Measurements from ENCODE around the gene TET2. TPM values are rescaled to one million over a fixed set of nuclear protein-coding genes. Genes with fewer than 3 reads are reported as not detected.
"Not testable (repeated sequence)": the region's sequence is repeated elsewhere in the genome, so short reads cannot be mapped to it uniquely, and the experiment has no call there.

Gene TET2
- polyA plus RNA-seq, 1 donor: 33.3 TPM

GRCh38 chr4:105293360-105293759 lies 146.7 kb downstream of the TET2 start:
- DNase-seq: no peak

GRCh38 chr4:105296672-105297071 lies 150.0 kb downstream of the TET2 start:
- no peak for DNase-seq

DNA sequence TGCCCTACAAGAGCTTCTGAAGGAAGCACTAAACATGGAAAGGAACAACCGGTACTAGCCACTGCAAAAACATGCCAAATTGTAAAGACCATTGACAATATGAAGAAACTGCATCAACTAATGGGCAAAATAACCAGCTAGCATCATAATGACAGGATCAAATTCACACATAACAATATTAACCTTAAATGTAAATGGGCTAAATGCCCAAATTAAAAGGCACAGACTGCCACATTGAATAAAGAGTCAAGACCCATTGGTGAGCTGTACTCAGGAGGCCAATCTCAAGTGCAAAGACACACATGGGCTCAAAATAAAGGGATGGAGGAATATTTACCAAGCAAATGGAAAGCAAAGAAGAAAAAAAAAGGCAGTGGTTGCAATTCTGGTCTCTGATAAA lies 152.4 kb downstream of the TET2 start:
- not testable (repeated sequence) for DNase-seq

- no peak for DNase-seq
These were observed 157.4 kb downstream of the TET2 start for GRCh38 chr4:105304085-105304484.

GRCh38 chr4:105305019-105305836 lies 158.6 kb downstream of the TET2 start:
- DNase-seq: no peak

DNA sequence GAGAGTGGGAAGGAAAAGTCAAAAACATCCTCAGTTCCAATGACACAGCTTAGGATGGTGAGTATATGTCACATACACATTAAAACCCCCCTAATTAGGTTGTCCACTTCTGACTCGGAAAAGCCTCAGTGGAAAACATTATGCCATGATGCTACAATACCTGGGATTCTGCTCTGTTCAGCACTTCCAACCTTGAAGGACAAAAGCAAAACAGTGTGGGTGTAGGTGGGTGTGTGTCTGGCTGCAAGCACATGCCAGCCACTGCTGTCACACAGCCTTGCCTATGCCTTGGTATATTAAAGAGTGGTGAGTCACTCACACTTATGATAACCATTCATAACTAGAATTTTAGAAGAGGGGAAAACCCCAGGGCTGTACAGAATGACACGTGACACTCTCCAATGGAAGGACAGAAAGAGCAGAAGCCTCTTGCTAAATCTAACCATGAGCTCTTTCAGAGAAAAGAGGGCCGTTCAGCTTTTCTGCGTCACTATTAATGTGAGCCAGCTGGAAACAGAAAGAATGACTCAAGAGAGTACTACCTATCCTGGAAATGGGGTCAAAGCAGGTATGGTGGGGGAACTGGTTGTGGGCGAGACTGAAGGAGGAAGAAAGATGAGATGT lies 159.6 kb downstream of the TET2 start:
- no peak for DNase-seq

DNA sequence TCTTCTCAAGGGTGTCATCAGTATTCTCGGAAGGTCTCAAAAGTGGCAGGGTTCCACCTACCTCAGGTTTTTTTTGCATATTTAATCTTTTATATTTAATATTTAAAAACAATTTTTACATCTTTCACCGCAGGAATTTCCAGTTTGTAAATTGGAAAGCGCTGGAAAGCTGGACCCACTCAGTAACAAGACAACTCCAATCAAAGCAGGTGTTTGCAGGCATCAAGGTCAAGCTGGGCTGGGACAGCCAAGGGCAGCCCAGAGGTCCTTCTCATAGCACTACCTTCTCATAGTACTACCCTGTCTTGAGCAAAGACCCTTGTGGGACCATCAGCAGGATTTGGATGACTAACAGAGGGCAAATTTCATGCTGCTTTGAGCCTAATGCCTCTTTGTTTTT lies 160.1 kb downstream of the TET2 start:
- DNase-seq: no peak

- no peak for DNase-seq
These were observed 171.8 kb downstream of the TET2 start for GRCh38 chr4:105318486-105318885.

DNA sequence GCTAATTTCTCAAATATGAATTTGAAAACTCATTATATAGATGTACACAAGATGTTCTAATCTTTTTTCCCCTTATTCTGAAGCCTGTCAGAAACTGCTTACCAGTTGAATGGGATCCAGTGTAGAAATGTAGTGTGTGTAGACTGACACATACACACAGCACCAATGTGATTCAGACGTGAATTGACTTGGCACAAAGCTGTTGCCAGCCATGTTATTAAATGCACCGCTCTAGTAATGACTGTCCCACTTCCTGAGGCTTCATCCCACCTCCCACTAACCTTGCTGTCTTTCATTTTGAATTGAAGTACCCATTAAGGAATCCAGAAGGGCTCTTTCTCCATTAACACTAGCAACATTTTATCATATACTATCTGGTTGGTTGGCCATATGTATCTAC lies 180.5 kb downstream of the TET2 start:
- no peak for DNase-seq

GRCh38 chr4:105327956-105328355 lies 181.3 kb downstream of the TET2 start:
- no peak for DNase-seq

GRCh38 chr4:105329081-105329480 lies 182.4 kb downstream of the TET2 start:
- DNase-seq: no peak

Data from hindlimb muscle (tissue), 1 donor.